DOHH2 (cell line): ENCODE measurements around the gene MAZ.
A peak's percentile ranks its signal among the peaks of the same experiment; 100 is the strongest.

Experiments used
- H3F3A ChIP-seq: fragments of 200-600 bp; sonication (generic), shearing (Covaris generic); 2 replicates; pipeline ENCODE4 v1.6.0; 2016; ENCODE audit warnings: antibody characterized with exemption, mild to moderate bottlenecking; ENCODE audit not compliant: control insufficient read depth, insufficient read depth
- H3K27ac ChIP-seq: fragments of 200-600 bp; sonication (generic); 2 replicates; pipeline ENCODE4 v1.5.1; 2014; ENCODE audit warnings: low read depth, mild to moderate bottlenecking, low read length, moderate library complexity
- H3K27me3 ChIP-seq: fragments of 200-600 bp; sonication (generic); 2 replicates; pipeline ENCODE4 v1.6.1; 2014; ENCODE audit warnings: mild to moderate bottlenecking, low read length, mixed read lengths; ENCODE audit not compliant: control insufficient read depth
- H3K36me3 ChIP-seq: fragments of 200-600 bp; sonication (generic); 2 replicates; pipeline ENCODE4 v1.6.1; 2014; ENCODE audit warnings: mild to moderate bottlenecking, low read length, moderate library complexity, mixed read lengths; ENCODE audit not compliant: control insufficient read depth
- H3K4me1 ChIP-seq: fragments of 200-600 bp; sonication (generic); 2 replicates; pipeline ENCODE4 v1.6.1; 2014; ENCODE audit warnings: mild to moderate bottlenecking, low read length, mixed read lengths; ENCODE audit not compliant: control insufficient read depth
- H3K4me2 ChIP-seq: fragments of 200-600 bp; sonication (generic); 2 replicates; pipeline ENCODE4 v1.6.0; 2014; ENCODE audit warnings: mild to moderate bottlenecking, low read length, moderate library complexity
- H3K4me3 ChIP-seq: fragments of 200-600 bp; sonication (generic); 2 replicates; pipeline ENCODE4 v1.5.1; 2014; ENCODE audit warnings: mild to moderate bottlenecking, low read length, mixed read lengths
- H3K79me2 ChIP-seq: fragments of 200-600 bp; sonication (generic); 2 replicates; pipeline ENCODE4 v1.6.1; 2014; ENCODE audit warnings: mild to moderate bottlenecking, low read length, mixed read lengths; ENCODE audit not compliant: control insufficient read depth
- H3K9me2 ChIP-seq: fragments of 200-600 bp; sonication (generic); replicated peaks from 2 replicates; pipeline ENCODE4 v1.6.1; 2014; ENCODE audit warnings: mild to moderate bottlenecking, low read length, mixed read lengths; ENCODE audit not compliant: control insufficient read depth
- H3K9me3 ChIP-seq: fragments of 200-600 bp; sonication (generic); 2 replicates; pipeline ENCODE4 v1.6.1; 2014; ENCODE audit warnings: antibody characterized with exemption, low read length, mixed read lengths; ENCODE audit not compliant: control insufficient read depth, insufficient read depth
- H4K20me1 ChIP-seq: fragments of 200-600 bp; sonication (generic); 2 replicates; pipeline ENCODE4 v1.6.0; 2014; ENCODE audit warnings: low read depth, mild to moderate bottlenecking, antibody characterized with exemption, low read length, moderate library complexity; ENCODE audit not compliant: control insufficient read depth, insufficient read depth
- EZH2phosphoT487 ChIP-seq: fragments of 200-600 bp; sonication (generic); IDR thresholded peaks from 2 replicates; pipeline ENCODE4 v1.6.1; 2017; ENCODE audit warnings: borderline replicate concordance, mild to moderate bottlenecking, antibody characterized with exemption, low read length, moderate library complexity, mixed read lengths
- TF ChIP-seq, protein P1 (sequence below): fragments of 200-600 bp; sonication (generic); IDR thresholded peaks from one replicate; pipeline ENCODE4 v1.5.1; 2014; ENCODE audit warnings: antibody characterized with exemption, mild to moderate bottlenecking, low read depth, low read length; ENCODE audit not compliant: poor library complexity, severe bottlenecking

Gene MAZ

DNA sequence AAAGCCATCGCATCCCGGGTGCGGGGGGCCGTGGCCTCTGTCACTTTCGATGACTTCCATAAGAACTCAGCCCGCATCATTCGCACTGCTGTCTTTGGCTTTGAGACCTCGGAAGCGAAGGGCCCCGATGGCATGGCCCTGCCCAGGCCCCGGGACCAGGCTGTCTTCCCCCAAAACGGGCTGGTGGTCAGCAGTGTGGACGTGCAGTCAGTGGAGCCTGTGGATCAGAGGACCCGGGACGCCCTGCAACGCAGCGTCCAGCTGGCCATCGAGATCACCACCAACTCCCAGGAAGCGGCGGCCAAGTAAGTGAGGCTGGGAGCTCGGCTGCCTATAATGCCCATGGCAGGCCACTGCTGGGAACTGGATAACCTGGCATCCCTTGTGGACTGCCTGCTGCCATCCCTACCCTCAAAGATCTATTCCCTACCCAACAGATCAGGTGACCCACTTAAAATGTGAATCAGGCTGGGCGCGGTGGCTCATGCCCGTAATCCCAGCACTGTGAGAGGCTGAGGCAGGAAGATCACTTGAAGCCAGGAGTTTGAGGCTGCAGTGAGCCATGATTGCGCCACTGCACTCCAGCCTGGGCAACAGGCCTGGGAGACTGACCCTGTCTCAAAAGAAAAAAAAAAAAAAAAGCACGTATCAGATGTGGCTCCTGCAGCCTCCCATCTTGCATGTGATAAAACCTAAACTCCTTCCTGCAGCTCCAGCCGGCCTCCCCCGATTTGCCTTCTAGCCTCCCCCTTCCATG is 38.4 kb downstream of the MAZ start:
- Histone ChIP-seq H3K27me3 (no peaks in the 10 kb centered on the region), H3K79me2 (no peaks in the 10 kb centered on the region), H3K9me3 (no peaks in the 10 kb centered on the region), H3K36me3 (no peaks in the 10 kb centered on the region), H4K20me1 (no peaks in the 10 kb centered on the region), H3K9me2 (no peaks in the 10 kb centered on the region), H3F3A (no peaks in the 10 kb centered on the region), H3K4me1 (no peaks in the 10 kb centered on the region), H3K4me2 (no peak overlapping the region), H3K27ac (no peak overlapping the region), H3K4me3 (no peak overlapping the region)
- no peak for TF ChIP-seq EZH2phosphoT487
- TF ChIP-seq, protein P1, sequence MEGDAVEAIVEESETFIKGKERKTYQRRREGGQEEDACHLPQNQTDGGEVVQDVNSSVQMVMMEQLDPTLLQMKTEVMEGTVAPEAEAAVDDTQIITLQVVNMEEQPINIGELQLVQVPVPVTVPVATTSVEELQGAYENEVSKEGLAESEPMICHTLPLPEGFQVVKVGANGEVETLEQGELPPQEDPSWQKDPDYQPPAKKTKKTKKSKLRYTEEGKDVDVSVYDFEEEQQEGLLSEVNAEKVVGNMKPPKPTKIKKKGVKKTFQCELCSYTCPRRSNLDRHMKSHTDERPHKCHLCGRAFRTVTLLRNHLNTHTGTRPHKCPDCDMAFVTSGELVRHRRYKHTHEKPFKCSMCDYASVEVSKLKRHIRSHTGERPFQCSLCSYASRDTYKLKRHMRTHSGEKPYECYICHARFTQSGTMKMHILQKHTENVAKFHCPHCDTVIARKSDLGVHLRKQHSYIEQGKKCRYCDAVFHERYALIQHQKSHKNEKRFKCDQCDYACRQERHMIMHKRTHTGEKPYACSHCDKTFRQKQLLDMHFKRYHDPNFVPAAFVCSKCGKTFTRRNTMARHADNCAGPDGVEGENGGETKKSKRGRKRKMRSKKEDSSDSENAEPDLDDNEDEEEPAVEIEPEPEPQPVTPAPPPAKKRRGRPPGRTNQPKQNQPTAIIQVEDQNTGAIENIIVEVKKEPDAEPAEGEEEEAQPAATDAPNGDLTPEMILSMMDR = no peak

DNA sequence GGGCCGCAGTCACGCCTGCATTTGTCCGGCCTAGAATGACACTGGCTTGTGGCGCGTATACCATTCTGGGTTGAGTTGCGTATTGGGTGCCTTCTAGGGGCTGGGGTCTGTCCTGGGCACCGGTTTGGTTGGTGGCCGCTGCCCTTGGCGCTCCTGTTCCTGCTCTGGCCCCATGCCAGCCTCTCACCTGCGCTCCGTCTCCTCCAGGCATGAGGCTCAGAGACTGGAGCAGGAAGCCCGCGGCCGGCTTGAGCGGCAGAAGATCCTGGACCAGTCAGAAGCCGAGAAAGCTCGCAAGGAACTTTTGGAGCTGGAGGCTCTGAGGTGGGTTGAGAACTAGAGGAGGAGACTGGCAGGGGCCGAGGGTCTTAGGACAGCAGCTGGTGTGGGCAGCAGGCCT is 39.3 kb downstream of the MAZ start:
- Histone ChIP-seq H3K4me2 (no peak overlapping the region), H3K4me1 (no peaks in the 10 kb centered on the region), H3F3A (no peaks in the 10 kb centered on the region), H3K79me2 (no peaks in the 10 kb centered on the region), H3K27me3 (no peaks in the 10 kb centered on the region), H4K20me1 (no peaks in the 10 kb centered on the region), H3K36me3 (no peaks in the 10 kb centered on the region), H3K9me2 (no peaks in the 10 kb centered on the region), H3K9me3 (no peaks in the 10 kb centered on the region), H3K4me3 (no peak overlapping the region), H3K27ac (no peak overlapping the region)
- no peak for TF ChIP-seq EZH2phosphoT487
- TF ChIP-seq, protein P1 = no peak

DNA sequence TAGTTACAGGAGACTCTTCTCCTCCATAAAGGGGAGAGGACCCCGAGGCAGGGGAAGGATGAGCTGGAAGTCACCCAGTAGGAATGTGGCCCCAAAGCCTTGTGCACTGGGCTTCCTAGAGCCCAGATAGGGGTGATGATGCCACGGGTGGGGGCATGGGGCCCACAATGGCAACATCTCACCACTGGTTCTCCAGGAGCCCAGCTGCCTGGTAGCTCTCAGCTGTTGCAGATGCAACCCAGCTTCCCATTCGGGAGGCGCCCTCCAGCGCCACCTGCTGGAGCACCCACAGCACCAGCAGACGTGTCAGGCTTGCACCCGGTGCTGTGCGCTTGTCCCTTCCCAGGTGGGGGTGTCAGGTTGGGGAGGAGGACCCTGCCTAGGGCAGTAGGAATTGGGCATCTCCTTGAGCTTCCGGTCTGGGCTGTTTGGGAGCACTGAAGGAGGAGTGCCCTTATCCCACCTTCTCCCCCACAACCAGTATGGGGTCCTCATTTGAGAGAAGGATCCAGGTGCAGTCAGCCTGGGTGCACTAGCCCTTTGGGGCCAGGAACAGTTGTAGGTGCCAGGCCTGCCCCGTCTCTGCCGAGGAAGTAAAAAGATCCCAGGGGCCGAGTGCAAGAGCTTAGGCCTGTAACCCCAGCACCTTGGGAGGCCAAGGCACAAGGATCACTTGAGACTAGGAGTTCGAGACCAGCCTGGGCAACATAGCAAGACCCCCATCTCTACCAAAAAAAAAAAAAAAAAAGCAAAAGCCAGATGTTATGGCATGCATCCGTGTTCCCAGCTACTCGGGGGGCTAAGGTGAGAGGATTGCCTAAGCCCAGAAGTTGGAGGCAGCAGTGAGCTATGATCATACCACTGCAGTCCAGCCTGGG is 42.3 kb downstream of the MAZ start:
- Histone ChIP-seq H3K36me3 (no peaks in the 10 kb centered on the region), H3K4me2 (no peak overlapping the region), H3F3A (no peaks in the 10 kb centered on the region), H3K9me3 (no peaks in the 10 kb centered on the region), H3K9me2 (no peaks in the 10 kb centered on the region), H3K27me3 (no peaks in the 10 kb centered on the region), H3K4me1 (no peaks in the 10 kb centered on the region), H3K79me2 (no peaks in the 10 kb centered on the region), H3K4me3 (no peak overlapping the region), H4K20me1 (no peaks in the 10 kb centered on the region), H3K27ac (no peak overlapping the region)
- TF ChIP-seq, protein P1 = peak; percentile 94
- TF ChIP-seq EZH2phosphoT487 = no peak
